ENCODE data around the gene ZNF479. TPM values are rescaled to one million over a fixed set of nuclear protein-coding genes. Genes with fewer than 3 reads are reported as not detected.

The ZNF479 gene
- total and polyA plus RNA-seq, 2 of the 13 experiments (the other 11 are each of a cell fraction or from before 2014, with no cell fraction given) = not detected

- no peaks in the 10 kb centered on the region for H3K36me3 ChIP-seq (replicated peaks in 1 of 2; ENCODE audit: control insufficient read depth in 1 of 2, insufficient read depth in 2 of 2, low read length in 2 of 2)
- no peaks in the 10 kb centered on the region for H4K20me1 ChIP-seq (ENCODE audit: insufficient read depth, low read length)
- no peak for ATAC-seq
- no TSS peak for BruUV-seq (replicated peaks)
- no peak for FAIRE-seq
- in situ Hi-C loops (cut with HindIII; ENCODE audit: extremely low pct_ligation_motif_present, low pct_unique_long_range_greater_than_20kb) (no loop called here), intact Hi-C loops (cut with micrococcal nuclease; ENCODE audit: unreplicated experiment) (no loop called here)
- CTCF ChIA-PET (ENCODE audit: low intra/inter-chr PET ratio, low total read pairs) = no interaction called here
- H3K4me2 ChIP-seq (ENCODE audit: low read depth, low read length) = no peak overlapping the region
- no peak overlapping the region for H2AFZ ChIP-seq (ENCODE audit: low read length)
- no peaks in the 10 kb centered on the region for H3K79me2 ChIP-seq (ENCODE audit: insufficient read depth, low read length)
- H3K9ac ChIP-seq (ENCODE audit: insufficient read depth, low read depth, low read length) = no peak overlapping the region
- H3K27ac ChIP-seq (ENCODE audit: extremely low read length, insufficient read depth, low read length) = no peak overlapping the region
- no peaks in the 10 kb centered on the region for H3K4me1 ChIP-seq (ENCODE audit: insufficient read depth, low read length)
- H3K4me3 ChIP-seq (replicated peaks in 1 of 3; ENCODE audit: insufficient read depth in 1 of 3, low read depth in 2 of 3, low read length in 3 of 3) = no peak overlapping the region
- POLR2A ChIA-PET = no interaction called here
- H3K27me3 ChIP-seq (ENCODE audit: control insufficient read depth in 1 of 2, insufficient read depth in 2 of 2, low read length in 2 of 2) = no peaks in the 10 kb centered on the region
- peaks cover 61% of the 10 kb centered on the region for H3K9me3 ChIP-seq (ENCODE audit: low read length)
- DNase-seq (ENCODE audit: low spot score) = no peak
- WGBS (ENCODE audit: low lambda C conversion rate) = 20% methylated on average over 5 of the region's 21 CpGs
- no peak for TF ChIP-seq SP2 (CRISPR knock-in tag; IDR thresholded peaks at IDR 0.05)
- TF ChIP-seq ZNF276 (CRISPR knock-in tag; IDR thresholded peaks at IDR 0.05; ENCODE audit: low read depth) = no peak
- no peak for TF ChIP-seq DMTF1 (CRISPR knock-in tag; IDR thresholded peaks at IDR 0.05)
- TF ChIP-seq ZFP36L2 (CRISPR knock-in tag; IDR thresholded peaks at IDR 0.05) = no peak
- no peak for TF ChIP-seq ARID5B (CRISPR knock-in tag; IDR thresholded peaks at IDR 0.05)
- no peak for TF ChIP-seq ZSCAN5A (CRISPR knock-in tag; IDR thresholded peaks at IDR 0.05; ENCODE audit: borderline replicate concordance)
- no peak for TF ChIP-seq GABPB1 (CRISPR knock-in tag; IDR thresholded peaks at IDR 0.05)
- TF ChIP-seq MXD3 (CRISPR knock-in tag; IDR thresholded peaks at IDR 0.05) = no peak
- no peak for TF ChIP-seq DBP (CRISPR knock-in tag; IDR thresholded peaks at IDR 0.05; ENCODE audit: not compliant biosample characterization)
- no peak for TF ChIP-seq MYPOP (CRISPR knock-in tag; IDR thresholded peaks at IDR 0.05)
These were observed 45.9 kb upstream of the ZNF479 start for GRCh38 chr7:57177856-57178767.
